Central memory CD8-positive, alpha-beta T cell (primary cell): ENCODE measurements around the gene CEP350.

Experiments
- ATAC-seq: fragments of 150-1000 bp; cut with Tn5 transposase; replicated peaks from 2 replicates; pipeline ENCODE4 v1.10.0; 2022; ENCODE audit warnings: mild to moderate bottlenecking, moderate FRiP score, moderate number of reproducible peaks; ENCODE audit not compliant: poor library complexity, severe bottlenecking; ENCODE audit errors: extremely low read depth
- DNase-seq, 2 donors: peaks; one replicate each; pipeline ENCODE4 v3.0.0; 2021; ENCODE audit warnings: low spot score in 2 of 2
- H3K27ac Mint-ChIP-seq: one replicate; pipeline ENCODE4 v1.8.0; 2022; ENCODE audit warnings: low read depth, mild to moderate bottlenecking, moderate library complexity, mixed read lengths
- H3K27me3 Mint-ChIP-seq: one replicate; pipeline ENCODE4 v1.8.0; 2022; ENCODE audit warnings: mixed read lengths
- H3K36me3 Mint-ChIP-seq: one replicate; pipeline ENCODE4 v1.8.0; 2022; ENCODE audit warnings: mild to moderate bottlenecking, moderate library complexity, mixed read lengths; ENCODE audit not compliant: insufficient read depth
- H3K4me1 Mint-ChIP-seq: one replicate; pipeline ENCODE4 v1.8.0; 2022; ENCODE audit warnings: mixed read lengths
- H3K4me3 Mint-ChIP-seq: one replicate; pipeline ENCODE4 v1.8.0; 2022; ENCODE audit warnings: mild to moderate bottlenecking, moderate library complexity, mixed read lengths
- H3K9me3 Mint-ChIP-seq: one replicate; pipeline ENCODE4 v1.8.0; 2022; ENCODE audit warnings: mixed read lengths

The CEP350 gene, protein sequence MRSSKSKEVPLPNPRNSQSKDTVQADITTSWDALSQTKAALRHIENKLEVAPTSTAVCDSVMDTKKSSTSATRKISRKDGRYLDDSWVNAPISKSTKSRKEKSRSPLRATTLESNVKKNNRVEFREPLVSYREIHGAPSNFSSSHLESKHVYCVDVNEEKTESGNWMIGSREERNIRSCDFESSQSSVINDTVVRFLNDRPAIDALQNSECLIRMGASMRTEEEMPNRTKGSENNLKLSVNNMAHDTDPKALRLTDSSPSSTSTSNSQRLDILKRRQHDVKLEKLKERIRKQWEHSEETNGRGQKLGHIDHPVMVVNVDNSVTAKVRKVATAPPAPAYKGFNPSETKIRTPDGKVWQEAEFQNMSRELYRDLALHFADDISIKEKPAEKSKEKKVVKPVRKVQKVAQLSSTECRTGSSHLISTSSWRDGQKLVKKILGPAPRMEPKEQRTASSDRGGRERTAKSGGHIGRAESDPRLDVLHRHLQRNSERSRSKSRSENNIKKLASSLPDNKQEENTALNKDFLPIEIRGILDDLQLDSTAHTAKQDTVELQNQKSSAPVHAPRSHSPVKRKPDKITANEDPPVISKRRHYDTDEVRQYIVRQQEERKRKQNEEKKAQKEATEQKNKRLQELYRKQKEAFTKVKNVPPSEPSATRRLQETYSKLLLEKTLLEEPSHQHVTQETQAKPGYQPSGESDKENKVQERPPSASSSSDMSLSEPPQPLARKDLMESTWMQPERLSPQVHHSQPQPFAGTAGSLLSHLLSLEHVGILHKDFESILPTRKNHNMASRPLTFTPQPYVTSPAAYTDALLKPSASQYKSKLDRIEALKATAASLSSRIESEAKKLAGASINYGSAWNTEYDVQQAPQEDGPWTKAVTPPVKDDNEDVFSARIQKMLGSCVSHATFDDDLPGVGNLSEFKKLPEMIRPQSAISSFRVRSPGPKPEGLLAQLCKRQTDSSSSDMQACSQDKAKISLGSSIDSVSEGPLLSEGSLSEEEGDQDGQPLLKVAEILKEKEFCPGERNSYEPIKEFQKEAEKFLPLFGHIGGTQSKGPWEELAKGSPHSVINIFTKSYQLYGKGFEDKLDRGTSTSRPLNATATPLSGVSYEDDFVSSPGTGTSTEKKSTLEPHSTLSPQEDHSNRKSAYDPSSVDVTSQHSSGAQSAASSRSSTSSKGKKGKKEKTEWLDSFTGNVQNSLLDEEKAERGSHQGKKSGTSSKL (N-terminal part only)

DNA sequence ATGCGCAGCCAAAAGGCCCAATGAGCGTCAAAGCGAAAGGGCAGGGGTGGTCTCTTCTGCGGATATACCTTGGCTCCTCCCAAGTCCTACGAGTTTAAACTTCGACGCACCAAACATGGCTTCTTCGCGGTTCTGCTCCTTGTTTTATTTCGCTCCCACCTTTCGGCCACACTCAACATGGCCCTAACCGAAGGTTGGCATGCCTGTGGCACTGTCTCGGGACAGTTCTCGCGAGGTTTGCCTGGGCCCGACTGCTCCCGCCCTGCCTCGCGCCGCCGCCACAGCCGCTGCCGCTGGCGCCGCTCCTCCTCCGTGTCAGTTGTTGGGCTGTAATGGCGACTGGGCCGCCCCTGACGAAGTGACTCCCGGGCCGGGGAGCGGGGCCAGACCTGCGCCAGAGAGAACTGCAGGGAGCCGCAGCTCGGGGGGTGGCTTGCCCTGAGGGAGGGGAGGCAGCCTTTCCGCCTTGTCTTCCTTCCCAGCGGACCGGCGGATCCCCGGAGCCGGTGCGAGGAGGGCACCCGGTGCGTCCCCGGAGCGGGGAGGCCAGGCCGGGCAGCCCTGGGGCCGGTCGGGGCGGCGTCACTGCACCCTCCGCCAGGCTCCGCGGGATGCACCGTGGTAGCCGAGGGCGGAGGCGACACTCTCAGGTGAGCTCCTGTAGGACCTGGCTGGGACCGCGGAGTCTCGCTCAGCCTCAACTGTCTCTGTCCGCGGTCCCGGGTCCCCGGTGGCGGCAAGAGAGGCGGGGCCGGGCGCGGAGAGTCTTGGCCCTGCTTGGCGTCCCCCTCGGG lies at the start of gene CEP350:
CEP350 (plus strand) TSS at position 318 of the 794 bp plus-strand sequence. CDS start 31,372 bp downstream, outside the sequence.
- Mint-ChIP-seq H3K36me3 (peaks cover 12% of the 10 kb centered on the region), H3K4me1 (peaks cover 43% of the 10 kb centered on the region), H3K27me3 (no peaks in the 10 kb centered on the region), H3K27ac (peak within 1 kb of the TSS; percentile 93), H3K9me3 (no peaks in the 10 kb centered on the region), H3K4me3 (peak within 1 kb of the TSS; percentile 93)
- peak; percentile 87 for ATAC-seq
- DNase-seq, result peak; percentile 93 to 97

DNA sequence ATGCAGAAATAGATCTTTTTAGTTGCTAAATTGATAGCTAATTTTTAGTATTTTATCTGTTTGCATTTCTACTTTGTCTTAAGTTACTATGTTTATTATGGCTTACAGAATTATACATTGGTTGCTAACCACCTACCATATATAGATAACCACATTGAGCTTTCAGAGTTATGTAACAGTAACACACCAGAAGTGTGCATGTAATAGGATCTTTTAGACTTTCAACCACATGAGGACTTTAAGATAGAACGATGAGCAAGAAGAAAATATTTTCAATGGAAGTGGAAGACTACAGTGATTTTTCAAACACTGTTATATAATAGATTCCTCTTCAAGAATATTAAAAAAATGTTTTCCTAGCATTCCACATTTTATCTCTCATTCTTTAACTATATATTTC lies 43.7 kb upstream of the CEP350 start:
- Mint-ChIP-seq H3K4me1 (peaks cover 7% of the 10 kb centered on the region), H3K36me3 (peaks cover 70% of the 10 kb centered on the region), H3K9me3 (no peaks in the 10 kb centered on the region), H3K4me3 (no peak overlapping the region), H3K27me3 (no peaks in the 10 kb centered on the region), H3K27ac (no peak overlapping the region)
- DNase-seq, result no peak
- ATAC-seq, result no peak

DNA sequence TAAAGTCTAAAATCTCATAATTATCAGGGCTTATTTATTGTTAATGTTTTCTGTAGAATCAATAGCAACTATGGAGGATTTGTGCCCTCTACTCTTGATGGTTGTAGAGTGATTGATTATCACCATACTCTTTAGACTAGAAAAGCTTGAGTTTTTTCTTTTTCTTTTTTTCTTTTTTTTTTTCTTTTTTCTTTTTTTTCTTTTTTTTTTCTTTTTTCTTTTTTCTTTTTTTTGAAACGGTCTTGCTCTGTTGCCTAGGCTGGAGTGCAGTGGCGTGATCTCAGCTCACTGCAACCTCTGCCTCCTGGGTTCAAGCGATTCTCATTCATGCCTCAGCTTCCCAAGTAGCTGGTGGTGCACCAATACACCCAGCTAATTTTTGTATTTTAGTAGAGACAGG lies 42.8 kb upstream of the CEP350 start:
- H3K4me1 Mint-ChIP-seq, result peaks cover 7% of the 10 kb centered on the region
- H3K4me3 Mint-ChIP-seq, result no peak overlapping the region
- DNase-seq (no peak), ATAC-seq (no peak)
- no peaks in the 10 kb centered on the region for H3K27me3 Mint-ChIP-seq
- H3K27ac Mint-ChIP-seq, result no peak overlapping the region
- H3K9me3 Mint-ChIP-seq, result no peaks in the 10 kb centered on the region
- peaks cover 68% of the 10 kb centered on the region for H3K36me3 Mint-ChIP-seq

DNA sequence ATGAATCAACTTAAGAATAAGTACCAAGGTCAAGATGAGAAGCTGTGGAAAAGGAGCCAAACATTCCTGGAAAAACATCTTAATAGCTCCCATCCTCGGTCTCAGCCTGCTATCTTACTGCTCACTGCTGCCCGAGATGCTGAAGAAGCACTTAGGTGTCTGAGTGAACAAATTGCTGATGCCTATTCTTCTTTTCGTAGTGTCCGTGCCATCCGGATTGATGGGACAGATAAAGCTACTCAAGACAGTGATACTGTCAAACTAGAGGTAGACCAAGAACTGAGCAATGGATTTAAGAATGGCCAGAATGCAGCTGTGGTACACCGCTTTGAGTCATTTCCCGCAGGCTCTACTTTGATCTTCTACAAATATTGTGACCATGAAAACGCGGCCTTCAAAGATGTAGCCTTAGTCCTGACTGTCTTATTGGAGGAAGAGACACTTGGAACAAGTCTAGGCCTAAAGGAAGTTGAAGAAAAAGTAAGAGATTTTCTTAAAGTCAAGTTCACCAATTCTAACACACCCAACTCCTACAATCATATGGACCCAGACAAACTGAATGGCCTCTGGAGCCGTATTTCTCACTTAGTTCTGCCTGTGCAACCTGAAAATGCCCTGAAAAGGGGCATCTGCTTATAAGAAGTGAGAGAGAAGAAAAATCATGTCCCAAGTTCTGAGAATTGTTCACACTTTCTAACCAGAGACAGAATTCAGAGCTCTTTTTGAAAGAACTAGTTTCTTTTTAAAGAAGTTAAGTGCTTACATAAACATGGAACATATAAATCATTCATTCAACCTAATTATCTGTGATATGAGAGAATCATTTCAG lies 36.8 kb upstream of the CEP350 start:
- Mint-ChIP-seq H3K4me3 (no peak overlapping the region), H3K27me3 (no peaks in the 10 kb centered on the region), H3K27ac (no peak overlapping the region), H3K9me3 (no peaks in the 10 kb centered on the region), H3K4me1 (no peaks in the 10 kb centered on the region), H3K36me3 (peaks cover 59% of the 10 kb centered on the region)
- DNase-seq (no peak), ATAC-seq (no peak)

DNA sequence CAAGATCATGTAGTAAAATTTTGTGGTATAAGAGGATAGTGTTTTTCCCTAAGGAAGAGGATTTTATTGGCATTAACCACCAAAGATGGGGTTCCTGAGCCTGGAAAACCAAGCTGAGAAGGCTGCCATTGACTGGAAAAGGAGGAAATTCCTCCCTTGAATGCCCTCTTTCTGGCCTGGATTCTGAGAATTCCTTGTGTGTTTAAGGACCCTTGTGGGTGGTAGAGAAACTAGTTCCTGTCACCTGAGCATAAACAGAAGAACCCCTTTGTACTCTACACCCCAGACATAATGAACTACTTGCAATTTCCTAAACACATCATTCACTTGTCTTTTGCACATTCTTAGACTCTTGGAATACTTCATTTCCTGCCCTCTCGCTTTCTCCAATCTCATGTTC lies 33.1 kb upstream of the CEP350 start:
- DNase-seq (no peak), ATAC-seq (no peak)
- no peaks in the 10 kb centered on the region for H3K4me1 Mint-ChIP-seq
- no peaks in the 10 kb centered on the region for H3K27me3 Mint-ChIP-seq
- H3K9me3 Mint-ChIP-seq, result no peaks in the 10 kb centered on the region
- no peak overlapping the region for H3K4me3 Mint-ChIP-seq
- H3K36me3 Mint-ChIP-seq, result peaks cover 39% of the 10 kb centered on the region
- no peak overlapping the region for H3K27ac Mint-ChIP-seq

DNA sequence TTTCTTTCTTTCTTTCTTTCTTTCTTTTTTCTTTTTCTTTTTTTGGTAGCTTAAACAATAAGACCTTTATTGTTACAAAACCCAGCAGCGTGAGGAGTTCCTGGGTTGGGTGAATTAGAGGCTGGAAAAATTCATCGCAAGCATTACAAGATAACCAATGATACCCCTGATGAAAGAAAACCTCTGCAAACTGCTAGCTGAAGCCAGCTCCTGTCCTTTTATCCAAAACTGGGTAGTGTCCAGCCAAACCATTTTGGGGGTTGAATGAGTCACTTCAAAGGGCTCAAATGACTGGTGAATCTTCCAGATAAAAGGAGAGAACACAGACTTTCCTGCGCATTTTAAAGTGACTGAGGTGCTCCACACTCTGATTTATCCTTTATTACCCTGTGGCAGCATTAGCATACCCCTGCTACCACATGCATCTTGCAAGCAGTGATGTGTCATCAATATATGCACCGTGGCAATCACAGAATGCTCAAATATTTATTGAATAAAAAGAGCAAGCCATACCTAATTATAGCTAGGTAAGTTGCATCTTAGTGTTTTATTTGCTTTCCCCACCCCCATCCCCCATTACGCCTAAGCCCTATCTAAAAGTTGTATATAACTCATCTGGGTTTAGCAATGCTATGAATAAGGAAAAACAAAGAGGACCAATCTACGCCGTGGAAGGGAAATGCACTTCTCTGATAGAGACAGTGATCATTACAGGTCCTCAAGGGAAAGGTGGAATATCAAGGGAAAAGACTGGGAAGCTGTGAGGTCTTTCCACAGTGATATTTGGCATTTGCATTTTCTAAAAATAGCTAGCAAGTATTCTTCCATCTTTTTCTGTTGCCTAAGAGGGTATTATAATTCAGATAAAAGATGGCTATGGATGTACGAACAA lies 32.4 kb upstream of the CEP350 start:
- no peaks in the 10 kb centered on the region for H3K9me3 Mint-ChIP-seq
- no peak overlapping the region for H3K4me3 Mint-ChIP-seq
- ATAC-seq (no peak), DNase-seq (no peak)
- H3K36me3 Mint-ChIP-seq, result peaks cover 38% of the 10 kb centered on the region
- H3K27me3 Mint-ChIP-seq, result no peaks in the 10 kb centered on the region
- no peak overlapping the region for H3K27ac Mint-ChIP-seq
- no peaks in the 10 kb centered on the region for H3K4me1 Mint-ChIP-seq

DNA sequence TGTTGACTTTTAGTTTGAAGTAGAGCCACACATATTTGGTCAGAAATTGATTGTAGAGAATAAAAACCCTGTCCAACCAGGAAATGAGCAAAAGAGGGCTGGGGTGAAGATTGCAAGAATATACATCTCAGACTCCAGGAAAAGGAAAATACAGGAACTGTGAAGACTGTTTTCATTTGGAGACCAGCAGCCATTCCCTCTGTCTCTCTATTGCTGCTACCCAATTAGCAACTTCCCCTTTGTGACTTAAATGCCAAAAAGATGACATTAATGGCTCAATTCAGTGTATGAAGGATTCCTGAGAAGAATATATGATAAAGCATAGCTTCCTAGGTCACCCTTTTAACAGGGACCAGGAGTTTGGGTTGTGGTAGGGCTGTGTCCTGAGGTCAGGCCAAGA lies 31.6 kb upstream of the CEP350 start:
- Mint-ChIP-seq H3K9me3 (no peaks in the 10 kb centered on the region), H3K27ac (no peak overlapping the region)
- DNase-seq, result no peak

DNA sequence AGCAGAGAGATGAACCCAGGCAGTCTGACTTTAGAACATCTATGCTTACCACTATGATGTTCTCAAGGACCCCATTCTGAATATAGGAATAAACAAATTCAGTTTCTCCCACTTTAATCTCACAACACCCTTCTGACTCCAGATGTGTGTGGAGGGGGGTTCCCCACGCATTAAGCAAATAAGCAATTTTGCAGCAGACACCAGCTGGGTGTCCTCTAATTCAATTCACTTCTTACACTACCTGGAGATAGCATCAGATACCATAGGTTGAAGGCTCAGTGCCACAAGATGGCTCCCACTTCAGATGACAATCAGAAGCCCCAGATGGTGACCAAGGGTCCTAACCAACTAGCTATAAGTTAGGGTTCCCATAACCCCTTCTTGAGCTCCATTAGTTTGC lies 30.3 kb upstream of the CEP350 start:
- H3K36me3 Mint-ChIP-seq, result peaks cover 17% of the 10 kb centered on the region
- no peak overlapping the region for H3K4me3 Mint-ChIP-seq
- DNase-seq (no peak), ATAC-seq (no peak)
- no peaks in the 10 kb centered on the region for H3K4me1 Mint-ChIP-seq
- H3K9me3 Mint-ChIP-seq, result no peaks in the 10 kb centered on the region
- H3K27me3 Mint-ChIP-seq, result no peaks in the 10 kb centered on the region
- no peak overlapping the region for H3K27ac Mint-ChIP-seq

More for the DNA sequence above, 31.6 kb upstream of the CEP350 start:
- ATAC-seq, result no peak
- H3K27me3 Mint-ChIP-seq, result no peaks in the 10 kb centered on the region
- no peaks in the 10 kb centered on the region for H3K4me1 Mint-ChIP-seq
- peaks cover 30% of the 10 kb centered on the region for H3K36me3 Mint-ChIP-seq
- H3K4me3 Mint-ChIP-seq, result no peak overlapping the region

DNA sequence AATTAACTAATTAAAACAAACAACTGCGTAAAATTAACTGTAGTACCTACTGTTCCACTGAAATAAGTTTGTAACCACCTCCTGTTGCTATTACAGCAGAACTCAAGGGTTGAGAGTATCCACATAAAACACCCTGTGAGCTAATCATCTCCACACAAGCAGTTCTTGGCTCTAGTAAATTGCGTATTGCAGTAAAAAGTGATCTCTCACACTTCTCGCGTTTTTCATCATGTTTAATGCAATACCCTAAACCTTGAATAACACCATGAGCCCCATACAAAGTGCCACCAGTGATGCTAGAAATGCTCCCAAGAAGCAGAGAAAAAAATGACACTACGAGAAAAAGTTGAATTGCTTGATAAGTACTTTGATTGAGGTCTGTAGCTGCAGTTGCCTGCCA lies 29.3 kb upstream of the CEP350 start:
- H3K4me1 Mint-ChIP-seq, result no peaks in the 10 kb centered on the region
- no peak overlapping the region for H3K27ac Mint-ChIP-seq
- no peaks in the 10 kb centered on the region for H3K27me3 Mint-ChIP-seq
- H3K9me3 Mint-ChIP-seq, result no peaks in the 10 kb centered on the region
- DNase-seq (no peak), ATAC-seq (no peak)
- peaks cover 13% of the 10 kb centered on the region for H3K36me3 Mint-ChIP-seq
- no peak overlapping the region for H3K4me3 Mint-ChIP-seq

DNA sequence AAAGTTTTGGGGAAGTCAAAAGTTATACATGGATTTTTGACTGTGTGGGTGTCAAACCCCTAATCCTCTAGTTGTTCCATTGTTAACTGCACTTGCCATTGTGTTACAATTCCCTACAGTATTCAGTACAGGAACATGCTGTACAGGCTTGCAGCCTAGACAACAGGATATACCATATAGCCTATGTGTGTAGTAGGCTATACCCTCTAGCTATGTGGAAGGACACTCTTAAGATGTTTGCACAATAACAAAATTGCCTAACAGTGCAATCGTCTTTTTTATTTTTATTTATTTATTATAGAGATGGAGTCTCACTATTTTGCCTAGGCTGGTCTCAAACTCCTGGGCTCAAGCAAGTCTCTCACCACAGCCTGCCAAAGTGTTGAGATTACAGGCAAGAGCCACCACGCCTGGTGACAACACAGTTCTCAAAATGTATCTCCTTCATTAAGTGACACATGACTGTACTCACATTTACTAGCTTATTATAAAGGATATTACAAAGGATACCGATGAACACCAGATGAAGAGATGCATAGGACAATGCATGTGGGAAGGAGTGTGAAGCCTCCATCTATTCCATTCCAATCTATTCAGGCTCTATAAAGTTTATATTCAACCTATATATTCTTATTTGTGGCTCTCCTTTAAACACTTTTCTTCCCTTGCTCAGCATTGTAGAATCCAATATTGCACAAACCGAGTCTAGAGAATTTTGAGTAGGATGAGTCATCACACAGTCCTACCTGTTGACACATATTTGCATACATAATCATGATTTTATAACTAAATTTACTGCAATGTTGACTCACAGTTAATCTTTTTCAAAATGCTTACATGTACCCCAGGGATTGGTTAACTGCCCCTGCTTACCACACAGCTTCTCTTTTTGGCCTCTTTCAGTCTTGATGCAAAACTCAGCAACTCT lies 28.4 kb upstream of the CEP350 start:
- Mint-ChIP-seq H3K4me3 (no peak overlapping the region), H3K27me3 (no peaks in the 10 kb centered on the region), H3K4me1 (no peaks in the 10 kb centered on the region), H3K27ac (no peak overlapping the region), H3K36me3 (peaks cover 11% of the 10 kb centered on the region), H3K9me3 (no peaks in the 10 kb centered on the region)
- no peak for ATAC-seq
- no peak for DNase-seq
